Psoas muscle (tissue), 8 donors: ENCODE results near the gene PNCK. TPM values are rescaled to one million over a fixed set of nuclear protein-coding genes. Genes with fewer than 3 reads are reported as not detected.

Experiments
- ATAC-seq, 4 donors: fragments of 200-7000 bp; cut with Tn5 transposase; one replicate each; pipeline ENCODE4 v1.9.1; 2020; ENCODE audit warnings: moderate library complexity in 3 of 4, mild to moderate bottlenecking in 2 of 4
- DNase-seq, 2 donors: peaks; one replicate each; pipeline ENCODE4 v3.0.0-alpha.2; 2020
- H3K27ac ChIP-seq: fragments of 200-600 bp; one replicate; pipeline ENCODE4 v1.8.0; 2022
- H3K27me3 ChIP-seq, 3 donors: fragments of 200-600 bp in 1 of 3; one replicate each; pipeline versions ENCODE4 v1.6.1 to v1.8.0; 2013 to 2022; ENCODE audit warnings: low read length in 2 of 3, mild to moderate bottlenecking in 2 of 3, moderate library complexity in 1 of 3; ENCODE audit not compliant: insufficient read depth in 3 of 3
- H3K36me3 ChIP-seq, 2 donors: fragments of 200-600 bp in 1 of 2; one replicate each; pipeline versions ENCODE4 v1.6.1 to v1.8.0; 2013 to 2022; ENCODE audit warnings: low read depth in 1 of 2, mild to moderate bottlenecking in 1 of 2, moderate library complexity in 1 of 2; ENCODE audit not compliant: insufficient read depth in 1 of 2
- H3K4me1 ChIP-seq: fragments of 200-600 bp; one replicate; pipeline ENCODE4 v1.8.0; 2022
- H3K4me3 ChIP-seq: fragments of 200-600 bp; one replicate; pipeline ENCODE4 v1.8.0; 2022; ENCODE audit warnings: mild to moderate bottlenecking
- H3K9me3 ChIP-seq: fragments of 200-600 bp; one replicate; pipeline ENCODE4 v1.8.0; 2022
- WGBS, 3 donors: extraction: QIAGEN DNeasy Blood & Tissue Kit; methylation state at CpG; one replicate each; pipeline versions ENCODE4 v1.1.6 to v1.1.7; 2013; 5-methylcytosine and 5-hydroxymethylcytosine counted together
- intact Hi-C, 2 donors: fragments of 100-400 bp; cut with DNase I; formaldehyde crosslinking; loops; one replicate each; pipeline versions ENCODE4 v1.11.0 to v1.14.2; 2022
- polyA plus RNA-seq, 3 donors: library from polyadenylated mRNA; stranded (reverse); fragments of 200-250 nt; gene quantifications; one replicate each; pipeline ENCODE4 v1.2.3, GENCODE V29; 2013
- total RNA-seq, 4 donors: library from RNA; stranded (reverse); fragmentation: NEBNext Ultra II Directional in 2 of 4; extraction: Animal tissue kit (Norgen Biotek cat#: 25700) in 2 of 4; gene quantifications; one replicate each; pipeline versions ENCODE4 v1.2.1 to v1.2.4, GENCODE V29; 2021 to 2023
- TF ChIP-seq, protein P1 (sequence below): fragments of 200-600 bp; IDR thresholded peaks from one replicate; pipeline ENCODE4 v1.8.0; 2022; ENCODE audit warnings: antibody characterized with exemption
- donor health status: healthy with polysubstance abuse.
- donor health status: DM: no; HTN: no; CAD: no; lungs with moderate emphysema.
- donor health status: Bipolar disorder and iron deficiency.
- donor health status: healthy.
- donor health status: DM: yes; HTN: yes; CAD: no.
- donor health status: DM: no; HTN: no; CAD: no.
- donor health status: DM: no; HTN: no; CAD: no.
- donor health status: DM: yes; HTN: yes; CAD: no.

The PNCK gene
- total and polyA plus RNA-seq, 7 donors, result 0.21 to 1.9 (median 0.92) TPM

- ATAC-seq (peak in 1 of 4 donors; percentile 16), DNase-seq (no peak)
- intact Hi-C loops, result loop anchor here (5.0 to 10.0 kb wide), 5 partner anchors 56 to 724 kb away; no protein-coding TSS in a partner anchor
- no peak overlapping the region for H3K27ac ChIP-seq
- peaks cover 0 to 16% (median 0%) of the 10 kb centered on the region in 3 donors for H3K27me3 ChIP-seq
- 85 to 88% (median 86%) methylated on average over 6 to 11 of the region's 11 CpGs for WGBS, 3 donors
- TF ChIP-seq, protein P1, sequence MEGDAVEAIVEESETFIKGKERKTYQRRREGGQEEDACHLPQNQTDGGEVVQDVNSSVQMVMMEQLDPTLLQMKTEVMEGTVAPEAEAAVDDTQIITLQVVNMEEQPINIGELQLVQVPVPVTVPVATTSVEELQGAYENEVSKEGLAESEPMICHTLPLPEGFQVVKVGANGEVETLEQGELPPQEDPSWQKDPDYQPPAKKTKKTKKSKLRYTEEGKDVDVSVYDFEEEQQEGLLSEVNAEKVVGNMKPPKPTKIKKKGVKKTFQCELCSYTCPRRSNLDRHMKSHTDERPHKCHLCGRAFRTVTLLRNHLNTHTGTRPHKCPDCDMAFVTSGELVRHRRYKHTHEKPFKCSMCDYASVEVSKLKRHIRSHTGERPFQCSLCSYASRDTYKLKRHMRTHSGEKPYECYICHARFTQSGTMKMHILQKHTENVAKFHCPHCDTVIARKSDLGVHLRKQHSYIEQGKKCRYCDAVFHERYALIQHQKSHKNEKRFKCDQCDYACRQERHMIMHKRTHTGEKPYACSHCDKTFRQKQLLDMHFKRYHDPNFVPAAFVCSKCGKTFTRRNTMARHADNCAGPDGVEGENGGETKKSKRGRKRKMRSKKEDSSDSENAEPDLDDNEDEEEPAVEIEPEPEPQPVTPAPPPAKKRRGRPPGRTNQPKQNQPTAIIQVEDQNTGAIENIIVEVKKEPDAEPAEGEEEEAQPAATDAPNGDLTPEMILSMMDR, result no peak
- no peaks in the 10 kb centered on the region for H3K4me1 ChIP-seq
- H3K36me3 ChIP-seq, result no peaks in the 10 kb centered on the region
- H3K4me3 ChIP-seq, result no peak overlapping the region
- no peaks in the 10 kb centered on the region for H3K9me3 ChIP-seq
Observed at GRCh38 chrX:153668423-153669173, 5.0 kb downstream of the PNCK start.

GRCh38 chrX:153667956-153668396 is 5.6 kb downstream of the PNCK start:
- WGBS, 3 donors, result 18 to 36% (median 23%) methylated on average over 13 to 14 of the region's 14 CpGs
- intact Hi-C loops, result loop anchor here (5.0 to 10.0 kb wide), 5 partner anchors 56 to 723 kb away; no protein-coding TSS in a partner anchor

GRCh38 chrX:153667281-153667955 is 6.2 kb downstream of the PNCK start:
- no peak overlapping the region for H3K4me3 ChIP-seq
- no peak for DNase-seq
- ATAC-seq, result peak in 1 of 4 donors; percentile 17
- whole genome bisulfite sequencing, 3 donors, result 54 to 67% (median 56%) methylated on average over 10 to 11 of the region's 11 CpGs
- intact Hi-C loops, result loop anchor here (5.0 to 10.0 kb wide), 5 partner anchors 55 to 723 kb away; no protein-coding TSS in a partner anchor
- TF ChIP-seq, protein P1, result no peak
- no peak overlapping the region for H3K27ac ChIP-seq
- H3K27me3 ChIP-seq, result peaks cover 0 to 23% (median 0%) of the 10 kb centered on the region in 3 donors
- H3K36me3 ChIP-seq, result no peaks in the 10 kb centered on the region
- H3K9me3 ChIP-seq, result no peaks in the 10 kb centered on the region
- H3K4me1 ChIP-seq, result no peaks in the 10 kb centered on the region

More at GRCh38 chrX:153667956-153668396, 5.6 kb downstream of the PNCK start:
- TF ChIP-seq, protein P1, result peak; percentile 69
- Histone ChIP-seq H3K4me3 (no peak overlapping the region), H3K9me3 (no peaks in the 10 kb centered on the region), H3K36me3 (no peaks in the 10 kb centered on the region), H3K4me1 (no peaks in the 10 kb centered on the region), H3K27me3 (peaks cover 0 to 18% (median 0%) of the 10 kb centered on the region in 3 donors), H3K27ac (no peak overlapping the region)
- ATAC-seq (peak; percentile 82 to 94 (median 84)), DNase-seq (peak; percentile 80 to 91)

DNA sequence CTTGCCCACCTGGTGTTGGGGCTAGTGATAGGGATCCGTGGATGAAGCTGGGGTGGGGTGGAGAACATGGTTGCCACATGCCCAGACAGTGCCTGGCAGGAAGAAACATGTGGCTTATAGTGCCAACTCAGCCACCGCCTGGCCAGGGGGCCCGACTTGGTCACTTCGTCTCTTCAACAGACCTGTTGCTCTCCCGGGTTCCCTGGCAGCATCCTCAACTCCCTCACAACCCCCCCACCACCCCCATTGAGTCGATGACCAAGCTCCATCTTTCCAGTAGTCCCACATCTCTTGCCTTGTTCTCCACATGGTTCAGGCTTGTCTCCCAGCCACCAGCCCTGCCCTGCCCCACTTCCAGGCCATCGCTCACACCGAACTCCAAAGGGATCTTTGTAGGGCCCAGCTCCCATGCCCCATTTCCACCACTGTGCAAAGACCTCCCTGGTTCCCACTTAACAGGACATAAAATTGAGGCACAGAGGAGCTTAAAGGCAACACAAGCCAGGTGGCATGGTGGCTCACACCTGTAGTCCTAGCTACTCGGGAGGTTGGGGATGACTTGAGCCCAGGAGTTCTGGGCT is 7.8 kb downstream of the PNCK start:
- no peak for DNase-seq
- H3K9me3 ChIP-seq, result no peaks in the 10 kb centered on the region
- H3K27me3 ChIP-seq, result peaks cover 0 to 32% (median 0%) of the 10 kb centered on the region in 3 donors
- TF ChIP-seq, protein P1, result no peak
- no peak for ATAC-seq
- WGBS, 3 donors, result 63 to 71% (median 64%) methylated on average over 6 to 9 of the region's 9 CpGs
- no peak overlapping the region for H3K27ac ChIP-seq
- no peaks in the 10 kb centered on the region for H3K36me3 ChIP-seq
- no peaks in the 10 kb centered on the region for H3K4me1 ChIP-seq
- no peak overlapping the region for H3K4me3 ChIP-seq
- intact Hi-C loops, result loop anchor here (5.0 to 10.0 kb wide), 5 partner anchors 54 to 721 kb away; no protein-coding TSS in a partner anchor
